DMS 273 (cell line): ENCODE results near the gene SH3BP5.
A peak's percentile ranks its signal among the peaks of the same experiment; 100 is the strongest.

Experiments used
- DNase-seq: peaks from one replicate; lab custom pipeline; 2025; ENCODE audit not compliant: unreplicated experiment; lab: John Stamatoyannopoulos, UW

SH3BP5 gene

DNA sequence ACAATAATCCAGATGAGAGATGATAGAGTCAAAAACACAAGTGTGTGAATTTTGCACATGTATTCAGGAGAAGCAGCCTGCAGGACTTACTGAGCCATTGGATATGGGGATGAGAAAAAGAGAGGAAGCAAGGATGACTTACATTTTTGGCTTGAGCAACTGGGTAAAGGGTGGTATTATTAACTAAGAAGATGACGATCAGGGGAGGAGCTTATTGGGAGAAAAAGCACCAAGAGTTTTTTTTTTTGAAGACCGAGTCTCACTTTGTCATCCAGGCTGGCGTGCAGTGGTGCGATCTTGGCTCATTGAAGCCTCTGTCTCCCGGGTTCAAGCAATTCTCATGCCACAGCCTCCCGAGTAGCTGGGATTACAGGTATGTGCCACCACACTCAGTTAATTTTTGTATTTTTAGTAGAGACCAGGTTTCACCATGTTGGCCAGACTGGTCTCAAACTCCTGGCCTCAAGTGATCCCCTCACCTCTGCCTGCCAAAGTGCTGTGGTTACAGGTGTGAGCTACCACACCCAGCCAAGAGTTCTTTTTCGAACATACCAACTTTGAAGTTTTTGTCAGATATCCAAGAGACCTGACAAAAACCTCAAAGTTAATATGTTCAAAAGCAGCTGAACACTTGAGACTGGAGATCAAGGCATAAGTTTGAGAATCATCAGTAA lies 14.8 kb upstream of the SH3BP5 start:
- no peak for DNase-seq

DNA sequence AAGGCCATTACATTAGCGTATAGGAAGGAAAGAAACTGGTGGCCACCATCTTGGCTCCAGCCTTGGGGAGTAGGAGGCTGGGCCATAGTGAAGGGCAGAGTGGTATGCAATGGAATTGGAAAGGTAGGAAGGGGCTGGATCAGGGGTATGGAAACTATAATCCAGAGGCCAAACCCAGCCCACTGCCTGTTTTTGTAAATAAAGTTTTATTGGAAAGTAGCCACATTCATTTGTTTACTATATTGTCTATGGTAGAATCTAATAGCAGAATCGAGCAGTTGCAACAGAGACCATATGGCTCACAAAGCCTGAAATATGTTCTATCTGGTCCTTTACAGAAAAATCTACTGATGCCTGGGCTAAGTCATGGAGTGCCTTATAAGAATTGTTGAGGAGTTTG lies 14.1 kb upstream of the SH3BP5 start:
- no peak for DNase-seq

GRCh38 chr3:15345608-15346137 lies 13.3 kb upstream of the SH3BP5 start:
- no peak for DNase-seq

- DNase-seq: peak; percentile 66
Observed at GRCh38 chr3:15345066-15345607, 12.8 kb upstream of the SH3BP5 start.

GRCh38 chr3:15342945-15343344 lies 10.6 kb upstream of the SH3BP5 start:
- DNase-seq: no peak

DNA sequence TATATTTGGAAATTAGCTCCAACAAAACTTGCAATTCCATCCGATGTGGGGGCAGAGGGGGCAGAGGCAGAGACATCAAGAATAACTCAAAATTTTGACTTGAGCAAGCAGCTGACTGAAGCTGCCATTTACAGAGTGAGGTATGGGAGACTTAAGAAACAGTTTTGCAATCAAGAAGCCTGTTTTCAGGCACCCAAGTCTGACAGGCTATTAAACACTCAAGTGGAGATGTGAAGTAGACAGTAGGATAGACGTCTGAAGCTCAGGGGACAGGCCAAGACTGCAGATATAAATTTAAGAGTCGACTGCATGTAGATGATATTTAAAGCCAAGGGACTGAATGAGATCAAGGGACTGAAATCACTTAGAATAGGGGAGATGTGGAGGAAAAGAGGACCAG lies 9.9 kb upstream of the SH3BP5 start:
- DNase-seq: no peak

DNA sequence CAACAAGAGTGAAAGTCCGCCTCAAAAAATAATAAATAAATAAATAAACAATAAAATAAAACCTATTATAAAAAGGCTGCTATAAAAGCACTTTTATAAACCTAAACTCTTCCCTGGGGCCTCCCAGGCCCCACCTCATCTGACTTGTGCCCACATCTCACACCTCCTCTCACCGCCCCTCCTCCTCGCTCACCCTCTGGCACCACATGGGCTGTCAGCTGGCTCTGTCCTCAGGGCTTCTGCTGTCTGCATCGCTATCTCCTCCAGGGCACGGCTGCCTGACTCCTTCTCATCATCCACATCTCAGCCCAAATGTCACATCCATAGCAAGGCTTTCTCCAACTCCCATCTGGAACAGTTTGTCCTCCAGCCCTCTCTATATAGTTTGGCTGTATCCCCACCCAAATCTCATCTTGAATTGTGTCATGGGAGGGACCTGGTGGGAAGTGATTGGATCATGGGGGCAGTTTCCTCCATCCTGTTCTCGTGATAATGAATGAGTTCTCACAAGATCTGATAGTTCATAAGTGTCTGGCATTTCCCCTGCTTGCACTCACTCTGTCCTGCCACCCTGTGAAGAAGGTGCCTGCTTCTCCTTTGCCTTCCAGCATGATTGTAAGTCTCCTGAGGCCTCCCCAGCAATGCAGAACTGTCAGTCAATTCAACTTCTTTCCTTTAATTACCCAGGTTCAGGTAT lies 8.8 kb upstream of the SH3BP5 start:
- DNase-seq: no peak

GRCh38 chr3:15339786-15340215 lies 7.4 kb upstream of the SH3BP5 start:
- DNase-seq: no peak

DNA sequence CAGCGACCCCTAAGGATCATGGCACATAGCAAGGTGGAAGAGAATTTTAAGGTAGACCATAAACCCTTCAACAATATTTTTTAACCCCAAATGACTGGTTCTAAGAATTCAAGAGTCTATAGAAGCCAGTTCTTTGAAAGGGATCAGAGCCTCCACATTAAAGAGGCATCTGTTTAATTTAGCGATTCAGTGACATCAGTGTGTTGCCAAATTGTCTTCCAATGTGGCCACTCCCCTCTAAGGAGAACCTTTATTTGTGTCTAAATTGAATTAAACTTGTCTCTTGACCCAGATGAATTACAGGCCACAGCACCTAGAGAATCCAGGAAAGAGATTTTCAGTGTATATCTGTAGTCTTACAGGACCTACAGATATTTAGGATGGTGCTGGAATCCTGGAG lies 6.6 kb upstream of the SH3BP5 start:
- DNase-seq: no peak

DNA sequence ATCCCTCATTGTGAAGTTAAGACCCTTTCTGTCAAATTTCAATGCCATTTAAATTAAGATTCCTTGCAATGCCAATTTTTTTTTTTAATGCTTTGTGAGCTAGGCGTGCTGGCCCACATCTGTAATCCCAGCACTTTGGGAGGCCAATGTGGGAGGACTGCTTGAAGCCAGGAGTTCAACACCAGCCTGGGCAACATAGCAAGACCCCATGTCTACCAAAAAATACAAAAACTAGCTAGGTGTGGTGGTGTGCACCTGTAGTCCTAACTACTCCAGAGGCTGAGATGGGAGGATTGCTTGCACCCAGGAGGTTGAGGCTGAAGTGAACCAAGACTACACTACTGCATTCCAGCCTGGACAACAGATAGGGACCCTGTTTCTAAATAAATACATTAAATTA lies 5.6 kb upstream of the SH3BP5 start:
- DNase-seq: no peak

DNA sequence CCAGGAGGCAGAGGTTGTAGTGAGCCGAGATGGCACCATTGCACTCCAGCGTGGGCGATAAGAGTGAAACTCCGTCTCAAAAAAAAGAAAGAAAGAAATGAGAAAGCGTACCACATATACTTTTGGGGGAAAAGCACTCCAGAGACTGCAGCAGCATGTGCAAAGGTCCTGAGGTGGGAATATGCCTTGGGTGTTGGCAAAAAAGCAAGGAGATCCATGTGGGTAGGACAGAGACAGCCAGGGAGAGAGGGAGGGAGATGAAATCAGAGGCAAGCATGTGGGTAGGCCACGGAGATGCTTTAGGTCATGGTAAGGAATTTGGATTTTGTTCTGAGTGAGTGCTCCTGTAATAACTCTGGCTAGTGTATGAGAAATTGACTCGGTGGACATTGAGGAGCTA lies 3.7 kb upstream of the SH3BP5 start:
- DNase-seq: no peak

DNA sequence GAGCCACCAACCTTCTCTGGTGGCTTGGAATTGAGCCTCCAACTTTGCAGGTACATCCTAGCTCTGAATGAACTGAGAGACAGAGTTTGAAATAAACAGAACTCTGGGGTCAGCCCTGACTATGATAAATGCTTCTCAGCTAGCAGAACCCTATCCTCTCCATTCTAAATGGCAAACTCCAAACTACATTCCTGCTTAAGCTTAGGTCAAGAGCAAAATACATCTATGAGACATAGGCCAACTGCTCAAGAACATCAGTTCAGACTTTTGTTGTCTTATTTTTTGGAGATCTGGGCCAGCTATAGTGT lies 1.5 kb upstream of the SH3BP5 start:
- no peak for DNase-seq

- DNase-seq: no peak
Observed at GRCh38 chr3:15333099-15333955, 941 bp upstream of the SH3BP5 start.

DNA sequence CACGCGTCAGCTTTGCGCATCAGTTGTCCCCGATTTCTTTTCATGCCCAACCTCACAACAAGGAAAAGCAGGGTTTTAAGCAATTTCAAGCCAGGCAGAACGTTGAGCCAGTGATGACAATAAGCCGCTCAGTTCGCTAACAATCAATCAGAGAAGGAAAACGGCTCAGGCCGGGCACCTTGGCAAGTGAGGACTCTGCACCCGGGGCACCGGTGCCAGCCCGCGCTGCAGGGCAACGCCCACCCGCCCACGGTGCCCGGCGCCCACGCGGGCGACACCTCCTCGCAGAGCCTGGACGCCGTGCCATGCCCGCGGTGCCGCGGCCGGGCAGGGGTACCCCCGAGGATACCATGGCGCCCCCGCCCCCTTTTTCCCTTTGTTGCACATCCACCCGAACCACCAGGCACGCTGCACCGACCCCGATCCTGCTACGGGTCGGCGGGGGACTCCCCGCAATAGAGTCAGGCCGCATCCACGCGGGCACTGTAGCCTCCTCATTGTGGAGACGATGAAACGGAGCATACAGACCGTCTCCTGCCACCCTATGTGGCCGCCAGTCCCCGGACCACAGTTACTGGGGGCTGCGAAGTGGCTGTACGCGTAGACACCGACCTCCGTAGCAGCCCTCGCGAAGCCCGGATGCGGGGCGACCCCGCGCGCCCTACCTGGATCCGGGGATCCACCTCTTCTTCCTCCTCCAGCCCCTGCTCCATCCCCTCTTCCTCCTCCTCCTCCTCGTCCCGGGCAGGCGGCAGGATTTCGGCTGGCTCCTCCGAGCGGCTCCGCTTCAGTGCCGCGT lies 581 bp downstream of the SH3BP5 start:
- DNase-seq: peak; percentile 59

GRCh38 chr3:15331072-15331605 lies 1.2 kb downstream of the SH3BP5 start:
- DNase-seq: no peak

DNA sequence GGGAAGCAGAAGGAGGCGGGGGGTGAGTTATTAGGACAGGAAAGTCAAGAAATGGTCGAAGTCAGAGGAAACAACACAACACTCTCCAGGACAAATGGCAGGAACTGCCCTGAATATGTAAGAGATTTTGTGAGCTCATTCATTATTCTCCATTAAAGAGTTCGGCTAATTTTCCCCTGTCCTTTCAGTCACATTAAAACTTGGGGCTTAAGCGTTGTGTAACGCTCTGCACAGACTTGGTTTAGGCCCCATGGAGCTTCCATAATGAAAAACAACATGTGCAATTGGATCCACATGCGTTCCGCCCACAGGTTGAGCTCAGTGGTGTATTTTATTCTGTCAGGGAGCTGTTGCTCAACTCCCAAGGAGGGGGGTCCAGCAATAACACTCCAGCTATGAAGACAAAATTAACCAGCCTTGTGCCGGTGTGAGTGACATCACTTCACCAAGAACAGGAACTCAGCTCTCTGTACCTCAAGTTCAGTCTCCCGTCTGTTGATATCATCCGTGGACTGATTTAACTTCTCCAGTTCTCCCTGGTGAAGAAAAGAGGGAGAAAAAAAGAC lies 2.3 kb downstream of the SH3BP5 start:
- DNase-seq: peak; percentile 84

- DNase-seq: peak; percentile 29
Observed at GRCh38 chr3:15329046-15330005, 3.1 kb downstream of the SH3BP5 start.

GRCh38 chr3:15327941-15328340 lies 4.4 kb downstream of the SH3BP5 start:
- peak; percentile 7 for DNase-seq

GRCh38 chr3:15326673-15327072 lies 5.7 kb downstream of the SH3BP5 start:
- no peak for DNase-seq
